Astrocyte of the hippocampus (primary cell): ENCODE data around the gene HDAC4.

Experiments
- DNase-seq: peaks from one replicate; pipeline ENCODE4 v3.0.0; 2011; ENCODE audit warnings: low read depth, low spot score

HDAC4 gene

GRCh38 chr2:239397931-239398471 lies 2.8 kb downstream of the HDAC4 start:
- peak; percentile 53 for DNase-seq

DNA sequence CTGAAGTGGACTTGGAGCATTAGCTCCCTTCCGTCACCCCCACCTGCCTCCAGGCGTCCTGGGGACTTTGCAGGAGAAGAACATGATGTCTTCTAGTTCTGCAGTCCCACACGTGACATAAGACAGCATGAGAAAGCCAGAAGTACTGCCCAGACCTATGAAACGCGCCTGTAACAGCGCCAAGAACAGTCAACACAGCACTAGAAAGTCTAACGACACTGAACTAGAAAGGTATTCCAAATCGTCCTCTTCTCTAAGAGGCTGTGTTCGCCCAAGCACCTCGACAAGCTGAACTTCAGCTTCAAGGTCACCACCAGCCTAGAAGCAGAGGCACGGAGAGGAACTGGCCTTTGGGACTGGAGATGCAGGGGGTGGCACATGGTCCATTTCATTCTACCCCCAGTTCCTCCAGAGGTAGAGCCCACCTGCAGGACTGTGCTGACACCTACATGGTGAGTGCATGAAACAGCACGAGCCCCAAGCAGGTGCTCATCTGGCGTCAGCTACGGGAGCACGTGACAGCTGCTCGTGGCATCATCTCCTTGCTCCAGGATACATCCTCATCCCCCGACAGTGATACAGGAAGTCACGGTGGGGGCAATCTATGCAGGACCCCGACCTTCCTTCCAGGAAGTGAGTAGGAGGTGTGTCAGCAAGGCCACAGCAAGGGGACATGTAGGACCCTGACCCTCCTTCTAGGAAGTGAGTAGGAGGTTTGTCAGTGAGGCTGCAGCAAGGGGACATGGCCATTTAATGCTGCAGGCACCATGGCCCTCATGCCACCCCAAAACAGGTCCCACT lies 3.7 kb downstream of the HDAC4 start:
- DNase-seq: no peak

DNA sequence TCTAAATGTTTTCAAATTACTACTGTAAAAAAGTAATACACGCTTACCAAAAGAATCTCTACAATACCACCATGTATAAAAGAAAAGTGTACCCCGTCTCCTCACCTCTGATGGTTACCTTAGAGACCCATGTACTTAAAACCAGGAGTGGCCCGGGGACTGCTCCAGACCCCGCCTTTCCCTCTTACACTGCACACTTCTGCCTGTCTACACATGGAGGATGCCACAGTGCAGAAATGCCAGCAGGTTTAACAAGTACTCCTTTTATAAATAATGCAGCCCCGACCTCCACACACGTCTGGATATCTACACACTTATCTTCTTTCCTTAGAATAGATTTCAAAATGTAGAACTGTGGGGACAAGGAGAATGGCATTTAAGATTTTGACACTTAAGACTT lies 5.3 kb downstream of the HDAC4 start:
- DNase-seq: no peak

DNA sequence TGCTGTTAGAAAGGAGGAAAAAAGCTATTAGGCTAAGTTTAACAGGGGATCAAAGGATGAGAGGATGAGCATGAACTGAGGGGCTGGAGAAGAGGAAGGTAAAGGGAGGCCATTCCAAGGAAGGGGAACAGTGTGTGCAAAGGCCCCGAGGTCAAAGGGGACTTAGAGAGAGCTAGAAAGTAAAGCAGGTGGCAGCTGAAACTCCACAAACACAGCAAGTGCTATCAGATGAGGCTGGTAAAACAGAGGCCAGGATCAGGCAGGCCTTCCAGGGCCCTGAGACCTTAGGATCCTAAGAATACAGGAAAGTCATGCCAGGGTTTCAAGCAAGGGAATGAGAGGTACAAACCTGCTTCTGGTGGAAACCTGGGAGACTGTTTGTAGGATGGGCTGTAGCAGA lies 5.8 kb downstream of the HDAC4 start:
- DNase-seq: no peak

DNA sequence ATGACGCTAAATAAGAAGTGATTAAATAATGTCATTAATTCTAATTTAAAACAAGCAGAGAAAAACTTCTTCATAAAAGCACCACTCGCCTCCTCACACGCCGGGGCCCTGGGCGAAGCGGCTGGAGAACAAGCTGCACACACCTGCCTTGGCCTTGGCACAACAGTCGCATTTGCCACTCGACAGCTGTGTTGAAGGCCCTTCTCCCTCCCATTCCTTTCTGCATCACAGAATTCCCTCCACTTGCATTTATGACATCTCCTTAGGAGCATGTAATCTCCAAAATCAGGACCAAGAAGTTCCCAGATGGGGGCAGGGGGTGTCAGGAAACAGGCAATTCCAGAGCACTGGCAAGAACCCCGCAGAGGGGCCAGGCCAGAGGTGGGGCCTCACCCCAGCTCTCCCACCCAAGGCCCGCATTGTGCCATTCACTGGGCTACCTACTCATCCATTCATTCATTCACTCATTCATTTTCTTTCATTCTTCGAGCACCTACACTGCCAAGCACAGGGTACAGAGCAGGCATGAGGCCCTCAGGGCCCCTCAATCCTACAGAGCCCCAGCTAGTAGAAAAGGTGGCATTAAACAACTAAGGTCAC lies 6.4 kb downstream of the HDAC4 start:
- DNase-seq: no peak

- no peak for DNase-seq
Observed at GRCh38 chr2:239393941-239394340, 6.9 kb downstream of the HDAC4 start.

- DNase-seq: peak; percentile 29
Observed at GRCh38 chr2:239393388-239393940, 7.4 kb downstream of the HDAC4 start.

- no peak for DNase-seq
Observed at GRCh38 chr2:239392688-239393387, 8.0 kb downstream of the HDAC4 start.

DNA sequence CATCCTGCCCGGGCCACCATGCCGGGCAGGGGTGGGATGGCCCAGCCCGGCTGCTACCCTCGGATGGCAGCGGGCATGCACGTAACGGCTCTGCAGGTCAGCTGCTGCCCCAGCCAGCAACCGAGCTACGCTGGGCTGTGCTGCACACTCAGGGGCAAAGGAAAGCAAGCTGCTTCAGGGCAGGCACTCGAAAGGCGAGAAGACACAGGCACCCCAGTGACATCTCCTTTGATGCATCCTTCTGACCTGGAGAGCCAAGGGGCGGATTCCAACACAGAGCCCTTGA lies 8.8 kb downstream of the HDAC4 start:
- no peak for DNase-seq

- no peak for DNase-seq
Observed at GRCh38 chr2:239391286-239392071, 9.3 kb downstream of the HDAC4 start.

DNA sequence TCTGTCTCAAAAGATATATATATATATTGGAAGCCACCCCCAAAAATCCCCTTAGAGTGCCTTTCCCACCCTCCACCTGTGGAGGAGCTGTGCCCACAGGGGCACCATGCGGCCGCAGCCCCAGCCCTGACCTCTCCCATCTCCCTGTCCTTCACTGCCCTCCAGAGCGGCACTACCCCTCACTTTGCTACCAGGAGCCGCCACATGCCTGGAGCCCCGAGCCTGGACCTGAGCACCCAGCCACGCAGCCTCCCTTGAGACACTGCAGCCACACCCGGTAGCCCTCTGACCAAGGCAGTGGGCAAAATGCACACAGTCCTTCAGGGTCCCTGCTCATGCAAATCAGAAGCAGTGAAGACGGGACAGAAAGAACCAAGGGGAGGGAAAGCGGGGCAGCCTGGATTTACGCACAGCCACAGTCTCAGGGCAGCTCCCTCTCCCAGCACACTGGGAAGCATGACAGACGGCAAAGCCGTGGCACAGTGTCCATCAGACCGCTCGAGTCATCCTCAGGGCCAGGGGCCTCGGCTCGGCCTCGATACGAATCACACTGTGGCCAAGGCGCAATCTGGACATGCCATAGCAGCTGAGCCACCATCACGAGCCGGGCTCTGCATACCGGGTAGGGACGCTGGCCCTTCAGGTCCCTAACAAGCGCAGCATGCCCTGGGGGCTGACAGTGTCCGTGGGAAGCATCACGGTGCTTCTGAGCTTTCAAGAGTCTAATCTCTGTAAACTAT lies 10.1 kb downstream of the HDAC4 start:
- DNase-seq: no peak

DNA sequence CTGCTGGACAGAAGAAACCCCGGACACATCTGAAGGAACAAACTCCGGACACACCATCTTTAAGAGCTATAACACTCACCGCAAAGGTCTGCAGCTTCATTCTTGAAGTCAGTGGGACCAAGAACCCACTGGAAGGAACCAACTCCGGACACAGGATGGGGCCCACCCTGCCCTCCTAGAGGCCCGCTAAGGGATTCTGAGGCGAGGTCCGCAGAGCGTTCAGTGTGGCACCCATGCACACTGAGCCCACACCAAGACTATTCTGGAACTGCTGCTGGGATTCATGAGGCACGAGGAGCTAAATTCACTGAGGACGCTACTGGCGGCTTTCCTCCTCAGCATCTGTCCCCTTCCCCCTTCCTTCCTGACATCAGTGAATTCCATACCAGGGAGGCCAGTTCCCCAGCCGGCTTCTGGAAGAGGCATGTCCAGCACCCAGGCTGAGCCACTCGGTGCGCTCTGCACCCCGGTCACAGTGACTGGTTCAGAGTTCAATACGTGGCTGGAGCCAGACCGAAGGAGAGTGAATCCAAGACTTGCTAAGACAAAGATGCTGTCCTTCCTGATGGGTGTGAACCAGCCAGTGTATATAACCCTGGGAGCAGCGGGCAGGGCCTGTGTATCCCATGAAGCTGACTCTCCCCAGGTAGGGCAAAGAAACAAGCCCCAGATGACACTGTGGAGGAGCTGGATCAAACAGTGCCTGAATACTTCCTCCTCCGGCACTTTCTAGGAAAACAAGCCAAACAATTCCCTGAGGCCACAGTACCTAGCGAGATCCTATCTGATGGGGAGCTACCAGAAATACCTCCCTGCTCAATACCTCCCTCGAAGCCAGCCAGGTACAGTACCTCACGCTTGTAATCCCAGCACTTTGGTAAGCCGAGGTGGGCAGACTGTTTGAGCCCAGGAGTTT lies 11.1 kb downstream of the HDAC4 start:
- DNase-seq: no peak

GRCh38 chr2:239388236-239389151 lies 12.3 kb downstream of the HDAC4 start:
- DNase-seq: no peak

DNA sequence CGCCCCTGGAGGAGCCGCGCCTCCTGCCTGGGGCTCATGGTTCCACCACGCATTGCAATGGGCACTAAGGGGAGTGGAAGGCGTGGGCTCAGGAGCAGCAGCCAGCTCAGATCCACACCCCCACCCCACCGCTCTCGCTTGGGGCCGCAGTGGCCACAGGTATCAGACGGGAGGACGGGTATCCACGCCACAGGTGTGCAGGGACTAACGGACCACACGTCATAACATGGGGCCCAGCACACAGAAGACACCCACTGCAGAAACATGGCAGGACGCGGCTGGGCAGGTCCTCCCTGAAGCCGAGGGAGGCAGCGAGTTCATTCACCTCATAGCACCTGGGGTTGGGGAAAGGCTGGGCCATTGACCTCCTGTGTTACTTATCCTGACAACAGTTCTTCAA lies 13.0 kb downstream of the HDAC4 start:
- DNase-seq: no peak

DNA sequence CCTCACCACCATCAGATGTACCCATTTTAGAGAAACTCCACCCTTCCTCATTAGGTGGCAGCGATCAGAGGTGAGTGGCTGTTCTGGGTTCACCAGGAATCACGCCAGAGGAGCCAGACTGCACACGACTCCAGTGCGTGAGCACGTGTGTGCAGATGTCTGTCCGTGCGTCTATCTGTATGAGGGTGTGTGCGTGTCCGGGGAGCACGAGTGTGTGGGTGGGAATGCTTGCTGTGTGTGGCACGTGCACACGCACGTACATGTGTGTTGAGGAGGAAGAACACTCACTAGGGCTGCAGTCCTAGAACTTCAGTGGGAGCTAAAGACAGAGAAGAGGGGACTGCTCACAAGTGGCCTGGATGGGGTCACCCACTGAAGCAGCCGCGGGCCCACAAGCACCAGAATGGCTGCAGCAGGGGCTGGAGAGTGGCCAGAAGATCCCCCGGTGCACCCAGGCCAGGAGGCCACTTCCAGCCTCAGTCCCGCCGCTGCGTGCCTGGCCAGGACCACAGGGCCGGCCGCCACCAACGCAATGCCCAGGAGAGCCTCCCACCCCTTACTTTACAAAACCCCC lies 13.9 kb downstream of the HDAC4 start:
- no peak for DNase-seq

DNA sequence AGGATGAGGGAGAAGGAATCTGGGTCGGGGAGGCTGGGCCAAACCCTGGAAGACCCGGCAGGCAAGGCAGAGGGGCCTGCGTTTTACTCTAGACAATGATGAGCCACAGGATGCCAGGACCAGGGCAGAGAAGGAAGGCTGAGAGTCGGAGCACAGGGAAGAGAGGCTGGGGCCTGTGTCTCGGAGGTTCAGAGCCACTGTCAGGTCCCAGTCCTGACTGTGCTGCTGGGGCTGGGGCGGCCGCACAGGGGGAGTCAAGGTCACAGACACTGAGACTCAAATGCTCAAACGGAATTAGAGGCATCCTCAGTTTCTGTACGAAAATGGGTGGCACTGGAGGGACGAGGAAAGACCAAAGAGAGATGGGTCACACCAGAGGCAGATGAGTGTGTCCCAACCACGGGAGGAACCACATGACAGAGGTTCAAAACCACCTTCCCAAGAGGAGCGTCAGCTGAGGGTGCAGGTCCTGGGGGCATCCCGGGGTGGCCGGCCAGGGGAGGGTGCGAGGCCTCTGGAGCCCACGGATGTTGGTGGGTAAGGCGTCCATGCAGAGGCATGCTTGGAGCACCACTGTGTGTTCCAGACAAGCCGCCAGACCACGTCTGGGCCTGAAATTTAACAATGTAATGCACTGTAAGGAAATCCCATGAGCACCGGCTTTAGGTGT lies 14.7 kb downstream of the HDAC4 start:
- no peak for DNase-seq

- DNase-seq: no peak
Observed at GRCh38 chr2:239385096-239386000, 15.5 kb downstream of the HDAC4 start.
